Measurements from ENCODE around the gene ZEB1. TPM values are rescaled to one million over a fixed set of nuclear protein-coding genes. Genes with fewer than 3 reads are reported as not detected.
"Not testable (repeated sequence)": the region's sequence is repeated elsewhere in the genome, so short reads cannot be mapped to it uniquely, and the experiment has no call there.

Gene ZEB1
- total RNA-seq, 1 donor from 2014 or later, result 82.7 TPM

- no peak for TF ChIP-seq POLR2AphosphoS5 (IDR thresholded peaks at IDR 0.05; ENCODE audit: insufficient read depth in 1 of 2, low read depth in 1 of 2)
- no peak for TF ChIP-seq POLR2A (IDR thresholded peaks at IDR 0.05)
- TF ChIP-seq CTCF (IDR thresholded peaks at IDR 0.05), result no peak
- intact Hi-C loops (cut with DNase I), result no loop called here
- Histone ChIP-seq H3K4me3 (no peak overlapping the region), H3K27ac (no peak overlapping the region), H3K4me1 (no peaks in the 10 kb centered on the region), H3K36me3 (no peaks in the 10 kb centered on the region), H3K27me3 (no peaks in the 10 kb centered on the region), H3K9me3 (no peaks in the 10 kb centered on the region)
- no peak for DNase-seq (ENCODE audit: extremely low spot score in 2 of 2)
Observed at GRCh38 chr10:31554556-31554955, 235.5 kb downstream of the ZEB1 start.

GRCh38 chr10:31557854-31558253, 238.8 kb downstream of the ZEB1 start:
- H3K4me1 ChIP-seq, result no peaks in the 10 kb centered on the region
- H3K27me3 ChIP-seq, result no peaks in the 10 kb centered on the region
- TF ChIP-seq CTCF (IDR thresholded peaks at IDR 0.05) (no peak), POLR2AphosphoS5 (IDR thresholded peaks at IDR 0.05; ENCODE audit: insufficient read depth in 1 of 2, low read depth in 1 of 2) (no peak), POLR2A (IDR thresholded peaks at IDR 0.05) (no peak)
- intact Hi-C loops (cut with DNase I), result no loop called here
- no peaks in the 10 kb centered on the region for H3K36me3 ChIP-seq
- H3K4me3 ChIP-seq, result no peak overlapping the region
- H3K27ac ChIP-seq, result no peak overlapping the region
- no peak for DNase-seq (ENCODE audit: extremely low spot score in 2 of 2)
- no peaks in the 10 kb centered on the region for H3K9me3 ChIP-seq

- DNase-seq (ENCODE audit: extremely low spot score in 2 of 2); H3K36me3 ChIP-seq; H3K27ac ChIP-seq; H3K9me3 ChIP-seq; H3K27me3 ChIP-seq; H3K4me1 ChIP-seq; H3K4me3 ChIP-seq; intact Hi-C loops (cut with DNase I): not testable (repeated sequence)
Observed at GRCh38 chr10:31568252-31568861, 249.3 kb downstream of the ZEB1 start.

- no peak for TF ChIP-seq POLR2A (IDR thresholded peaks at IDR 0.05)
- no peak for TF ChIP-seq CTCF (IDR thresholded peaks at IDR 0.05)
- TF ChIP-seq POLR2AphosphoS5 (IDR thresholded peaks at IDR 0.05; ENCODE audit: insufficient read depth in 1 of 2, low read depth in 1 of 2), result no peak
- Histone ChIP-seq H3K36me3 (no peaks in the 10 kb centered on the region), H3K27me3 (no peaks in the 10 kb centered on the region), H3K4me1 (no peaks in the 10 kb centered on the region), H3K27ac (no peak overlapping the region), H3K9me3 (no peaks in the 10 kb centered on the region), H3K4me3 (no peak overlapping the region)
- intact Hi-C loops (cut with DNase I), result no loop called here
- DNase-seq (ENCODE audit: extremely low spot score in 2 of 2), result no peak
Observed at GRCh38 chr10:31574577-31574976, 255.6 kb downstream of the ZEB1 start.

GRCh38 chr10:31578181-31578852, 259.3 kb downstream of the ZEB1 start:
- TF ChIP-seq POLR2A (IDR thresholded peaks at IDR 0.05) (no peak), CTCF (IDR thresholded peaks at IDR 0.05) (no peak), POLR2AphosphoS5 (IDR thresholded peaks at IDR 0.05; ENCODE audit: insufficient read depth in 1 of 2, low read depth in 1 of 2) (no peak)
- Histone ChIP-seq H3K36me3 (no peaks in the 10 kb centered on the region), H3K4me1 (peaks cover 10% of the 10 kb centered on the region), H3K4me3 (no peak overlapping the region), H3K27ac (no peak overlapping the region), H3K9me3 (no peaks in the 10 kb centered on the region), H3K27me3 (no peaks in the 10 kb centered on the region)
- no peak for DNase-seq (ENCODE audit: extremely low spot score in 2 of 2)
- intact Hi-C loops (cut with DNase I), result no loop called here

Measured in vagina (tissue), 2 donors.